GM19099 (cell line): ENCODE data around the gene FGF14.

Experiments used
- POLR2A ChIP-seq: IDR thresholded peaks from 3 replicates; pipeline ENCODE4 v1.6.1; 2011; ENCODE audit warnings: low read depth; ENCODE audit not compliant: insufficient read length; ENCODE audit errors: extremely low read depth

The FGF14 gene

DNA sequence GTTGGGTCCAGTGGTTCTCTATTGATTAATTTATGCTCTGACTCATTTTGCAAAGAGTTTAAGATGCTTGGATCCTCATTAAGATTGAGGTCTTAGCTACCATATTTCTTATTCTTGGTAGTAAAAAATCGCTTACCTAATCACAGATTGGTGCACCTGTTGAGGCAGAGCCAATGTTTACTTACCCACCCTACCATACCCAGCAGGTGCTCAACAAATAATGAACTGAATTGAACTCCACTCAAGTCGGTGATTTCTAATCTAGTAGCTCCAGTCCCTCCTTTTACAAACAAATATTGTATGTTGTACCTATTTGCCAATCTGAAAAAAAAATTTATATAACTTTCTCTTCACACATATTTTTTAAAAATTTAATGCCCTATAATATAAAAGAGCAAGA is 361.0 kb downstream of the FGF14 start:
- no peak for TF ChIP-seq POLR2A

DNA sequence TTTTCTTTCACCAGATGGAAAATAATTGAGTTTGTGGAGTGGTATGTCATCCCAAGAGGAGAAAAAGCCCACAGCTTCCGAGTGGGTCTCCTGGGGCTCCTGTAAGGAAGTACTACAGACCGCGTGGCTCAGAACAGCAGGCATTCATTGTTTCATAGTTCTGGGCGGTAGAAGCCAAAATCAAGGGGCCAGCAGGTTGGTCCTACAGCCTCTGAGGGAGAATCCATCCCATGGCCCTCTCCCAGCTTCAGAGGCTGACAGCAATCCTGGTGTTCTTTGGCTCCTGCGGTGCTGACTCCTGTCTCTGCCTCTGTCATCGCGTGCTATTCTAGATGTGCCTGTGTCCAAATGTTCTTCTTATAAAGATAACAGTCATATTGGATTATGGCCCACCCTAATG is 362.6 kb downstream of the FGF14 start:
- no peak for TF ChIP-seq POLR2A

DNA sequence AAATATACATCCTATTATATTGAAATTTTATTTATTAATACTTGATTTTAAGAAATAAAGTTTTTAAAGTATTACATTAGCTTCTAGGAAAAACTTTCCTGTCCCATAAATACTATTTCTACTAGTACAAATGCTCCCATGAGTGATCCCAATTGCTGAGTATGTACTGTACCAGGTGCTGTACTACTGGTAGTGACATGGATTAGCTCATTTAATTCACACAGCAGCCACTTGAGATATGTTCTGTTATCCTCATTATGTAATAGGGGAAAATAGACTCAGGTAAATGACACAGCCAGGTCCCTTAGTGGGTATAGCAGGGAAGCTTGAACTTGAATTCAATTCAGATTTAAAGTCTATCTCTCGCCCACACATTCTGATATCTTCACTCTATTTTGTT is 363.1 kb downstream of the FGF14 start:
- TF ChIP-seq POLR2A, result no peak

GRCh38 chr13:102035969-102036368 is 365.9 kb downstream of the FGF14 start:
- no peak for TF ChIP-seq POLR2A

- TF ChIP-seq POLR2A, result no peak
Measured at GRCh38 chr13:102033857-102034331, 368.0 kb downstream of the FGF14 start.

GRCh38 chr13:102033386-102033785 is 368.5 kb downstream of the FGF14 start:
- no peak for TF ChIP-seq POLR2A

GRCh38 chr13:102028868-102029267 is 373.0 kb downstream of the FGF14 start:
- no peak for TF ChIP-seq POLR2A

DNA sequence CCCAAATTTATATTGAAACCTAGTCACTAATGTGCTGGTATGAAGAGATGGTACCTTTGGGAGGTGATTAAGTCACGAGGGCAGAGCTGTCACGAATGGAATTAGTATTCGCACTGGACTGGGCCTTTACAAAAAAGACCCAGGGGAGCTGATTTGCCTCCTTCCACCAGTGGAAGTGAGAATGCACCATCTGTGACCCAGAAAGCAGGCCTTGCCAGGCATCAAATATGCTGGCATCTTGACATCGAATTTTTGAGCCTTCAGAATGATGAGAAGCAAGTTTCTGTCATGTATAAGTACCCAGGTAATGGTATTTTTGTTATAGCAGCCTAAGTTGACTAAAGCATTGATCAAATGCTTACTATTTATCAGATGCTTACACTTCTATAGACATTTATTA is 373.6 kb downstream of the FGF14 start:
- TF ChIP-seq POLR2A, result no peak

GRCh38 chr13:102021777-102022176 is 380.1 kb downstream of the FGF14 start:
- TF ChIP-seq POLR2A, result no peak

GRCh38 chr13:102020611-102021216 is 381.1 kb downstream of the FGF14 start:
- TF ChIP-seq POLR2A, result no peak

GRCh38 chr13:102018716-102019115 is 383.1 kb downstream of the FGF14 start:
- TF ChIP-seq POLR2A, result no peak

GRCh38 chr13:102017248-102017647 is 384.6 kb downstream of the FGF14 start:
- TF ChIP-seq POLR2A, result no peak

- no peak for TF ChIP-seq POLR2A
Measured at GRCh38 chr13:102012299-102013293, 389.3 kb downstream of the FGF14 start.

GRCh38 chr13:102003848-102004570 is 397.8 kb downstream of the FGF14 start:
- TF ChIP-seq POLR2A, result no peak

- no peak for TF ChIP-seq POLR2A
Measured at GRCh38 chr13:102002287-102002686, 399.6 kb downstream of the FGF14 start.

DNA sequence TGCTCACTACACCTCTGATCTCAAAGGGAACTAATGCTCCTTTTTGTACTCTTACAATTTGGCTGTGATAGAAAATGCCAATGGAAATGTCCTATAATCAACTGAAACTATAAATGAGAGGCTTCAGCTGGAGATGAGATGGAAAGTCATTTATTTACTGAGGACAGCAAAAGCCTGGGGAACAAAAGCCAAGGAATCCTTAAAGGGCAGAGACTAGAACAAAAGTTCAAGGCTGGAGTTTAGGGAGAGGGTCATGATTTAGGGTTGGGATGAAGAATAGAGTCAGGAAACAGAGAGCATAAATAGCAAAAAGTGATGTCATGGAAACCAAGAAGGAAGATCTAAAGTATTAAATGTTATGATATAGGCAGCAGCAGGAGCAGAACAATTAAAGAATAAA is 401.1 kb downstream of the FGF14 start:
- TF ChIP-seq POLR2A, result no peak

DNA sequence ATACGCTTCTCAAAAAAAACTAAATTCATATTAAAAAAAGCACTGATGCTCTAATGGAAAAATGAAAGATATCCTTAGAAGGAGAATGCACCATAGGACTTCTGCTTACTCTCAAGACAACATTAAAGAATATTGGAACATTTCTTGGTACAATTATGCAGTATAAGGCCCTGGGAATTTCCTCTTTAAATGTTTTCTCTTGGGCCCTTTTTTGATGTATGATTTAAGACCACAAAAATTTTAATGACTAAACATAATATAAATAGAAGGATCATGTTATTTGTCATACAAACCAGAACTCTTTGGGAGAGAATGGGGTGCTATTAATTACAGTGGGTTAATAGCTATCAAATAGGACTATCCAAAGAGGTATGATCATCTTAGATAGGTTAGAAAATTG is 403.7 kb downstream of the FGF14 start:
- TF ChIP-seq POLR2A, result no peak
